ENCODE results near the gene PPP1R1B.

PPP1R1B gene

GRCh38 chr17:39678340-39679116 lies 51.8 kb downstream of the PPP1R1B start:
- DNase-seq (ENCODE audit: extremely low read depth in 1 of 2, low read depth in 1 of 2) = no peak

DNA sequence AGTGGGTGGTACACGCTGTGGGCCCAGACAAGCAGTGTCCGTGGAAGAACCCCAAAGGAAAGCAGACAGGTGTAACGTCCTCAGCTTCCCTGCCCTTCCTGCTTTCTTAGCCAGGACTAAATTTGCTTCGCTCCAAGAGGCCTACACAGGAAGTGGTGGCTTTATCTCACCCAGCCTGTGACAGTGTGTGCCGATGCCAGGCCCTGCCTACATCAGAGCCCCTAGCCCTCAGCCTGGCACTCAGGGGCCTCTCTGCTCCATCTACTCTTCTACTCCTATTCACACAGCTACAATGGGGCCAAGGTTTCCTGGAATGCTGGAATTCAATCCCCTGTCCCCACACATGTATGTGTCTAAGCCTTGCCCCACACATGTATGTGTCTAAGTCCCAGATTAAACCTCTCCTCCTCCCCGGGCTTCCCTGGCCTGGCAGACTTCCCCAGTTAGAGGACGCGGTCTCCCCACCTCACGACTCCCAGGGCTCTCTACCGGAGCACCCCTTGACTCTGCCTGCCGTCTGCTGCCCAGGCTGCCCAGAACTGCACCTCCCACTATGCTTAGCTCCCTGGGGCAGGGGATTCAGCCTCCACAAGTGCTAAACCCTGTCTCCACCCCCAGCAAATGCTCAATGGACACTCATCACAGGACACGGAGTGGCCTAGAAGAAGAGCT lies 52.9 kb downstream of the PPP1R1B start:
- DNase-seq (ENCODE audit: extremely low read depth in 1 of 2, low read depth in 1 of 2) = no peak

DNA sequence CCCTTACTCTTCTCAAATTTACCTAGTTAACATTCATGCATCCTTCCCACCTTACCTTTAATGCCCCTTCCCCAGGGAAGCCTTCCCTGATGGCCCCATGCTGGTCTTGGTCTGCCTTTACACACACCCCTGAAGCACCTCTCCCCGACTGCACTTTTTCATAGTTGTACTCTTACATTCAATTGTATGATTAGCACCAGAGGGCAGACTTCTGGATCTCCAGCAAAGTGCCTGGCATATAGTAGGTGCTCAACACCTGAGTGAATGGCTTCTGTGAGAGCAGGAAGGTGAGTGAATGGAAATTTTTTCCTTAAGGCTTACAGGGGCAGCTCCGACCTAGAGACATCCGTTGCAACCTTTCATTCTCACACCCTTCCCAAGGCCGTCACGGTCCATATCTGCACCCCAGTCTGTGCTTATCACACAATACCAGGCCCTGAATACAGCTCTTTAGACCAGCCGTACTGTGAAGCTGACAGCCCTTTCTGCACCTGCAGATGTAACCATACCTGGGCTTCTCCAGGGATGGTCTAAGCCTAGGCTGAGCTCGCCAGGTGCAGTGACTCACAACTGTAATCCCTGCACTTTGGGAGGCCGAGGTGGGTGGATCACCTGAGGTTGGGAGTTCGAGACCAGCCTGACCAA lies 56.7 kb downstream of the PPP1R1B start:
- no peak for DNase-seq (ENCODE audit: extremely low read depth in 1 of 2, low read depth in 1 of 2)

- DNase-seq (ENCODE audit: extremely low read depth in 1 of 2, low read depth in 1 of 2) = no peak
These were observed 57.8 kb downstream of the PPP1R1B start for GRCh38 chr17:39684369-39685192.

Data from stimulated activated CD8-positive, alpha-beta memory T cell treated with anti-CD3 and anti-CD28 coated beads, Interleukin-7, amount 100 ng/mL, for 48 hours (primary cell).